ENCODE measurements around the gene LRP2. TPM values are rescaled to one million over a fixed set of nuclear protein-coding genes. Genes with fewer than 3 reads are reported as not detected.
"Not testable (repeated sequence)": the region's sequence is repeated elsewhere in the genome, so short reads cannot be mapped to it uniquely, and the experiment has no call there.

LRP2 gene
- polyA plus RNA-seq, 1 donor (not counting 4 experiments of a cell fraction or from before 2014, with no cell fraction given), result not detected

- Histone ChIP-seq H3K79me2 (ENCODE audit: control insufficient read depth, insufficient read depth, low read length) (no peaks in the 10 kb centered on the region), H4K20me1 (ENCODE audit: control insufficient read depth, extremely low read depth, insufficient read depth, low read length) (no peaks in the 10 kb centered on the region), H3K9me1 (ENCODE audit: control insufficient read depth, extremely low read depth, insufficient read depth, low read length) (no peaks in the 10 kb centered on the region), H3K4me1 (ENCODE audit: control insufficient read depth, extremely low read depth, insufficient read depth, low read length) (no peaks in the 10 kb centered on the region), H3K4me2 (ENCODE audit: control insufficient read depth, extremely low read depth, insufficient read depth, low read depth, low read length) (no peak overlapping the region), H2AFZ (ENCODE audit: control insufficient read depth, low read length) (no peak overlapping the region), H3K27ac (ENCODE audit: control insufficient read depth, insufficient read depth, low read length) (no peak overlapping the region), H3K9me3 (ENCODE audit: control insufficient read depth, low read depth, low read length) (no peaks in the 10 kb centered on the region), H3K36me3 (ENCODE audit: control insufficient read depth in 2 of 2, extremely low read depth in 1 of 2, insufficient read depth in 2 of 2, low read length in 2 of 2) (no peaks in the 10 kb centered on the region), H3K4me3 (ENCODE audit: control insufficient read depth in 2 of 3, extremely low read depth in 1 of 3, insufficient read depth in 2 of 3, low read depth in 1 of 3, low read length in 3 of 3) (no peak overlapping the region), H3K27me3 (ENCODE audit: control insufficient read depth, extremely low read depth, insufficient read depth, low read length) (no peaks in the 10 kb centered on the region), H3K9ac (ENCODE audit: control insufficient read depth, extremely low read depth, insufficient read depth, low read length) (no peak overlapping the region)
- dilution Hi-C loops (cut with MboI; ENCODE audit: extremely low pct_ligation_motif_present, low sequenced_read_pairs), result no loop called here
- FAIRE-seq, result no peak
- DNase-seq (ENCODE audit: low read depth, low spot score), result no peak
- TF ChIP-seq, protein P1, sequence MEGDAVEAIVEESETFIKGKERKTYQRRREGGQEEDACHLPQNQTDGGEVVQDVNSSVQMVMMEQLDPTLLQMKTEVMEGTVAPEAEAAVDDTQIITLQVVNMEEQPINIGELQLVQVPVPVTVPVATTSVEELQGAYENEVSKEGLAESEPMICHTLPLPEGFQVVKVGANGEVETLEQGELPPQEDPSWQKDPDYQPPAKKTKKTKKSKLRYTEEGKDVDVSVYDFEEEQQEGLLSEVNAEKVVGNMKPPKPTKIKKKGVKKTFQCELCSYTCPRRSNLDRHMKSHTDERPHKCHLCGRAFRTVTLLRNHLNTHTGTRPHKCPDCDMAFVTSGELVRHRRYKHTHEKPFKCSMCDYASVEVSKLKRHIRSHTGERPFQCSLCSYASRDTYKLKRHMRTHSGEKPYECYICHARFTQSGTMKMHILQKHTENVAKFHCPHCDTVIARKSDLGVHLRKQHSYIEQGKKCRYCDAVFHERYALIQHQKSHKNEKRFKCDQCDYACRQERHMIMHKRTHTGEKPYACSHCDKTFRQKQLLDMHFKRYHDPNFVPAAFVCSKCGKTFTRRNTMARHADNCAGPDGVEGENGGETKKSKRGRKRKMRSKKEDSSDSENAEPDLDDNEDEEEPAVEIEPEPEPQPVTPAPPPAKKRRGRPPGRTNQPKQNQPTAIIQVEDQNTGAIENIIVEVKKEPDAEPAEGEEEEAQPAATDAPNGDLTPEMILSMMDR (optimal IDR thresholded peaks at IDR 0.05 in 1 of 3, IDR thresholded peaks at IDR 0.05 in 1 of 3, conservative IDR thresholded peaks at IDR 0.05 in 1 of 3; ENCODE audit: extremely low read depth in 1 of 3, insufficient read depth in 2 of 3, low read length in 3 of 3), result no peak
- no peak for TF ChIP-seq EZH2 (IDR thresholded peaks at IDR 0.05; ENCODE audit: low read length)
These were observed 224.4 kb downstream of the LRP2 start for GRCh38 chr2:169137924-169138323.

GRCh38 chr2:169136885-169137534 is 225.3 kb downstream of the LRP2 start:
- no peaks in the 10 kb centered on the region for H4K20me1 ChIP-seq (ENCODE audit: control insufficient read depth, extremely low read depth, insufficient read depth, low read length)
- no peak overlapping the region for H3K9ac ChIP-seq (ENCODE audit: control insufficient read depth, extremely low read depth, insufficient read depth, low read length)
- H3K9me1 ChIP-seq (ENCODE audit: control insufficient read depth, extremely low read depth, insufficient read depth, low read length), result no peaks in the 10 kb centered on the region
- DNase-seq (ENCODE audit: low read depth, low spot score) (no peak), FAIRE-seq (no peak)
- no peaks in the 10 kb centered on the region for H3K9me3 ChIP-seq (ENCODE audit: control insufficient read depth, low read depth, low read length)
- no peak overlapping the region for H3K4me3 ChIP-seq (ENCODE audit: control insufficient read depth in 2 of 3, extremely low read depth in 1 of 3, insufficient read depth in 2 of 3, low read depth in 1 of 3, low read length in 3 of 3)
- H3K27ac ChIP-seq (ENCODE audit: control insufficient read depth, insufficient read depth, low read length), result no peak overlapping the region
- TF ChIP-seq EZH2 (IDR thresholded peaks at IDR 0.05; ENCODE audit: low read length), result no peak
- TF ChIP-seq, protein P1 (optimal IDR thresholded peaks at IDR 0.05 in 1 of 3, IDR thresholded peaks at IDR 0.05 in 1 of 3, conservative IDR thresholded peaks at IDR 0.05 in 1 of 3; ENCODE audit: extremely low read depth in 1 of 3, insufficient read depth in 2 of 3, low read length in 3 of 3), result no peak
- no peaks in the 10 kb centered on the region for H3K36me3 ChIP-seq (ENCODE audit: control insufficient read depth in 2 of 2, extremely low read depth in 1 of 2, insufficient read depth in 2 of 2, low read length in 2 of 2)
- dilution Hi-C loops (cut with MboI; ENCODE audit: extremely low pct_ligation_motif_present, low sequenced_read_pairs), result no loop called here
- H2AFZ ChIP-seq (ENCODE audit: control insufficient read depth, low read length), result no peak overlapping the region
- no peaks in the 10 kb centered on the region for H3K79me2 ChIP-seq (ENCODE audit: control insufficient read depth, insufficient read depth, low read length)
- H3K4me1 ChIP-seq (ENCODE audit: control insufficient read depth, extremely low read depth, insufficient read depth, low read length), result no peaks in the 10 kb centered on the region
- no peak overlapping the region for H3K4me2 ChIP-seq (ENCODE audit: control insufficient read depth, extremely low read depth, insufficient read depth, low read depth, low read length)
- H3K27me3 ChIP-seq (ENCODE audit: control insufficient read depth, extremely low read depth, insufficient read depth, low read length), result no peaks in the 10 kb centered on the region

GRCh38 chr2:169136428-169136827 is 225.9 kb downstream of the LRP2 start:
- H3K9me3 ChIP-seq (ENCODE audit: control insufficient read depth, low read depth, low read length); FAIRE-seq; DNase-seq (ENCODE audit: low read depth, low spot score); H3K36me3 ChIP-seq (ENCODE audit: control insufficient read depth in 2 of 2, extremely low read depth in 1 of 2, insufficient read depth in 2 of 2, low read length in 2 of 2); H3K79me2 ChIP-seq (ENCODE audit: control insufficient read depth, insufficient read depth, low read length); H3K27me3 ChIP-seq (ENCODE audit: control insufficient read depth, extremely low read depth, insufficient read depth, low read length); H4K20me1 ChIP-seq (ENCODE audit: control insufficient read depth, extremely low read depth, insufficient read depth, low read length); dilution Hi-C loops (cut with MboI; ENCODE audit: extremely low pct_ligation_motif_present, low sequenced_read_pairs); H3K27ac ChIP-seq (ENCODE audit: control insufficient read depth, insufficient read depth, low read length); H3K4me3 ChIP-seq (ENCODE audit: control insufficient read depth in 2 of 3, extremely low read depth in 1 of 3, insufficient read depth in 2 of 3, low read depth in 1 of 3, low read length in 3 of 3); H3K4me1 ChIP-seq (ENCODE audit: control insufficient read depth, extremely low read depth, insufficient read depth, low read length); H3K9me1 ChIP-seq (ENCODE audit: control insufficient read depth, extremely low read depth, insufficient read depth, low read length); H2AFZ ChIP-seq (ENCODE audit: control insufficient read depth, low read length); H3K4me2 ChIP-seq (ENCODE audit: control insufficient read depth, extremely low read depth, insufficient read depth, low read depth, low read length); H3K9ac ChIP-seq (ENCODE audit: control insufficient read depth, extremely low read depth, insufficient read depth, low read length): not testable (repeated sequence)

- H3K9ac ChIP-seq (ENCODE audit: control insufficient read depth, extremely low read depth, insufficient read depth, low read length); H3K79me2 ChIP-seq (ENCODE audit: control insufficient read depth, insufficient read depth, low read length); dilution Hi-C loops (cut with MboI; ENCODE audit: extremely low pct_ligation_motif_present, low sequenced_read_pairs); H2AFZ ChIP-seq (ENCODE audit: control insufficient read depth, low read length); H3K27me3 ChIP-seq (ENCODE audit: control insufficient read depth, extremely low read depth, insufficient read depth, low read length); H3K36me3 ChIP-seq (ENCODE audit: control insufficient read depth in 2 of 2, extremely low read depth in 1 of 2, insufficient read depth in 2 of 2, low read length in 2 of 2); DNase-seq (ENCODE audit: low read depth, low spot score); H3K4me3 ChIP-seq (ENCODE audit: control insufficient read depth in 2 of 3, extremely low read depth in 1 of 3, insufficient read depth in 2 of 3, low read depth in 1 of 3, low read length in 3 of 3); FAIRE-seq; H4K20me1 ChIP-seq (ENCODE audit: control insufficient read depth, extremely low read depth, insufficient read depth, low read length); H3K9me3 ChIP-seq (ENCODE audit: control insufficient read depth, low read depth, low read length); H3K4me2 ChIP-seq (ENCODE audit: control insufficient read depth, extremely low read depth, insufficient read depth, low read depth, low read length); H3K4me1 ChIP-seq (ENCODE audit: control insufficient read depth, extremely low read depth, insufficient read depth, low read length); H3K27ac ChIP-seq (ENCODE audit: control insufficient read depth, insufficient read depth, low read length); H3K9me1 ChIP-seq (ENCODE audit: control insufficient read depth, extremely low read depth, insufficient read depth, low read length): not testable (repeated sequence)
These were observed 228.1 kb downstream of the LRP2 start for GRCh38 chr2:169134272-169134671.

All from keratinocyte (primary cell).